Hematopoietic multipotent progenitor cell treated with erythropoietin and hydrocortisone succinate and interleukin-3 and kit ligand, for 15 days (in vitro differentiated cells): ENCODE measurements around the gene LRRC1.

Experiments used
- DNase-seq: peaks from one replicate; pipeline ENCODE4 v3.0.0-alpha.2; 2015; ENCODE audit warnings: low spot score

The LRRC1 gene

DNA sequence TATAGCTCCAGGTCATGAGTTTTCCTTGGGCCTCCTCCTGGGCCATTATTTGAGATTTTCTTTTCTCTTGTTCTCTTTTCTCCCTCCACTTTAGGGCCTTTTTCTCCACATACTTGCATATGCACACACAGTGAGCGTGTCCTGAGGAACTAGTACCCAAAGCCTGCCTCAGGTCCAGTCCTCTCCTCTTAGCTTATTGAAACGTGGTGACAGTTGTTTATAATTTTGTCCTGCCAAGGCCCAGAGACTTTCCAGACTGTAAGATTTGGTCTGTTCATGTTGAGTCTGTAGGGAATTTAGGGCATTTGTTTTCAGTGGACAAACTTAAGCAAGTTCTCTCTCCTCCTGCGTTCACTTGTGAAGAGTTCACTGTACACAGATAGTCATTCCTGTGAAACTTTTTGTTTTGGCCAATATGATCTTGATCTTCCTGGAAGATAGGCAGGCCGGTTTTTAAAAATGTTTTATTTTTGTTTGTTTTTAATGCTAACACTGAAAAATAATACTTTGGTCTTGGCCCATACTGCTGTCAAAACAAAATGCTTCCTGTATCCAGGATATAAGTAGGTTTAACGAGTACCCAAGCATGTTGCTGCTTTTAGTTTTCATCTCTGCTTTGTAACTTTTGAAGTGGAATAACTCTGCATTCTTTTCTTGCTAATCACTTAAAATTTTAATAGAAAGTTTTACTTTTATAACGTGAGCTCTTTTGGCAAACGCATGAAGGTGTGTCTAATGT, 20.7 kb downstream of the LRRC1 start:
- DNase-seq, result no peak

DNA sequence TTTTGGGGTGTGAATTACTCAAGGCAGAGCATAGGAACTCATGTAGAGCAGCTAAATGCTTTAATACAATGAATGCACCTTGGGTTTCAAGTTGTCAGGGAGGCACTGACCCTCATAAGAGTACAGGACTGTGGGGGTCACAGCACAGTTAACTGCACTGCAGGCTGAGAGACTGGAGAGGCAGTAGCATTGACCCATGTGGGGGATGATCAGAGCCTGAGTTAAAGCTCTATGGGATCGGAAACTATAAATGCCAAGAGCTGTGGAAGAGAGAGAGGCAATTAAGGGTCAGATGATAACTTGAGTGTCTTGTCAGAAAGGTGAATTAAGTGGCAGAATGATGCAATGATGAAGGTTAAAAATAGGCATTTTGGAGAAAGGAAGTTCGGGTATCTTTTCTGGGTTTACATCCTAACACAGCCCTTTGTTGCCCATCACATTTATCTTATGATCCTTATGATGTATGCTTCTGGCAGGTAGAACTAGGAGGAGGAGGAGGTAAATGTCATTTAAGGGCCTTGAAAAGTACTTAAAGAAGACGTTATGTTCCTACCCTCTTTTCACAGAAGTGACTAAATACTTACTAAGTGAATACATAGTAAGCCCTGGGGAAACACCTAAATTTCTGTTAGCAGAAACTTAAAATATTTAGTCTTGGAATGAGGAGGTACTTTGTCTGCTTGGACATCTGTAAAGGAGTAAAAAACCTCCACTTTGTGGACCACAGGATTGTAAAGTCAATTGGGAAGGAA, 24.2 kb downstream of the LRRC1 start:
- DNase-seq, result no peak

- DNase-seq, result no peak
Observed at GRCh38 chr6:53822401-53823125, 27.8 kb downstream of the LRRC1 start.

DNA sequence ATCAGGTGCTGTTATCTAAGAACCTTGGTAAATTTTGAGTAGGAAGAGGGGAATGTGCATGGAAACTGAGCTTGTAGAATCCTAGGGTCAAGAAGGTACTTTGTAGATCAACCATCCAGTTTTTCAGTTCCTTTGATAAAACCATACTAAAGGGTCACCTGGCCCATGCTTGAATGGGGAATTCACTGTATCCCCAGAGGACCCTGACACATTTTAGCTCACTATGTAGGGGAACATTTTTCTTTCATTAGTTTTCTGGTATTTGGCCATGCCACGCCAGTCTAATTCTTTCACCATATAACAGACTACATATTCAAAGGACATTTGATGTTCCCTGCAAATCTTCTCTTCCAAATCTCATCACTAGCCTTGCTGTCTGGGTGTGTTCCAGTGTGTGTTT, 29.9 kb downstream of the LRRC1 start:
- DNase-seq, result no peak

DNA sequence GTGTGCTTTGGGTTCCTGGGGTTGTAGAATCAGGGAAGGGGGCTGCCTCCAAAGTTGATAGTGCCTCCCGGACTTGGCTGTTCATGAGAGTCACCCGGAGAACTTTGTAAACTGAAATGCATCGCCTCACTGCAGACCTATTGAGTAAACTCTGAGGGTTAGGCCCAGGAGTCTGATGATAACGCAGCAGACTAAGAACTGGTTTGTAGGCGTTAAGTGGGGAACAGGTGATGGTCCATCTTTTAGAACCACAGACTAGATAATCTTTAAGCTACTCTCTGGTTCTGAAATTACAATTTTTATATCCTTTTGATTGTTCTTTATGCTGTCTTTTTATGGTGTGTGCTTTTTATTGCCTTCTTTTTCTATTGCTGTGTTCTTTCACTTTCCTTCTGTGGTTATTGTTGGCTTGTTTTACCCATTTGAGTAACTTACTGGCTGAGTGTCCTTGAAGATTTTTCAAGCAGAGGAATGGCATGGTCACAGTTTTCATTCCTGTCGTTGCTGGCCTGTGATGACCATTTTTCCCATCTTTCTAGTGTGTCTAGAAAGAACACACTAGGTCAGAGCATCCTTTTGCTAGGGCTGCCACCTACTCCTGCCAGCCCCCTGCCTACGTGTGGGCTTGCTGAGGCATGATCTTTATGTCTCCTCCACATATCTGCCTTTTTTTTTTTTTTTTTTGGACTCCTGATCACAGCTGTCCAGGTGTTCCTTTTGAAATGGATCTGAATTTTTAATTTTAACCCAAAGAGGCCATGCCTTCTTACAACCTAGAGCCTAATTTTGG, 30.9 kb downstream of the LRRC1 start:
- DNase-seq, result no peak

GRCh38 chr6:53827531-53827930, 32.7 kb downstream of the LRRC1 start:
- no peak for DNase-seq

DNA sequence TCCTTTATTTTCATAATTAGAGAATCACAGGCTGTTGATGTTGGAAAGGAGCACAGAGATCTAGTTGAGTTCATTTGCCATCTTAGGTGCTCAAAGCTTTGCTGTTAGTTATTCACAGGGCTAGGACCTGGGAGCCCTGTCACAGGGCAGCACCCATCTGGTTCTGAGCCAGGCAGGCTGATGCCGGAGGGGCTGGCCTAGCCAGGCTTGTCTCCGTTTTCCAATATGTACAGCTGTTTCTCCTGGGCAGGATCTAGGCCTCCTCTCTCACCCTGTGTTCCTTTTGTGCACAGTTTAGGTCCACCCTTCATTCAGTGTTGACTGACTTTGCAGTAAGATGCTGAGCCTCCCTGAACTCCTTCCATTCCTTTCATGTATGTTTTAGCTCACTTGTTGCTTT, 33.4 kb downstream of the LRRC1 start:
- no peak for DNase-seq

- no peak for DNase-seq
Observed at GRCh38 chr6:53828966-53829697, 34.3 kb downstream of the LRRC1 start.

DNA sequence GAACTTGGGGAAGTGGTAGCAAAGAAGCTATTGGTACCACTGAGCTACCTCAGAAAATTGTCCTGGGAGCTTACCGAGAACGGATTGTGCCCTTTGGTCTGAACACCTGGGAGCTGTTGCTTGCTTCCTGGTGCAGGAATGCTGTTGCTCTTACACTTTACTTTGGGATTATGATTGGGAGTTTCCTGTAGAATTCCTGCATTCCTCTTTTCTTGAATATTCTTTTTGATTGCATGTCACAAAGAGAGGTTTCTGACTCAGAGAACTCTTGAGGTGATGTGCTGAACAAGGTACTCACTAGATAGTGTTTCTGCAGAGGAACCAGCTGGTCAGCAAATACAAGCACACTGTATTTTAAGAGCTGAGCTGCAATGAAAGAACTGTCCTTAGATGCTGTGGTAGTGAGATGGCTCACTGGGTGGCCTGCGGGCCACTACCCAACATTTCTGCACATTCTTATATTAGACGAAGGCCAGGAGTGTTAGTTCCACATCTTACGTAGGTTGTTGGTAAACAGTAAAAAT, 35.0 kb downstream of the LRRC1 start:
- DNase-seq, result no peak

DNA sequence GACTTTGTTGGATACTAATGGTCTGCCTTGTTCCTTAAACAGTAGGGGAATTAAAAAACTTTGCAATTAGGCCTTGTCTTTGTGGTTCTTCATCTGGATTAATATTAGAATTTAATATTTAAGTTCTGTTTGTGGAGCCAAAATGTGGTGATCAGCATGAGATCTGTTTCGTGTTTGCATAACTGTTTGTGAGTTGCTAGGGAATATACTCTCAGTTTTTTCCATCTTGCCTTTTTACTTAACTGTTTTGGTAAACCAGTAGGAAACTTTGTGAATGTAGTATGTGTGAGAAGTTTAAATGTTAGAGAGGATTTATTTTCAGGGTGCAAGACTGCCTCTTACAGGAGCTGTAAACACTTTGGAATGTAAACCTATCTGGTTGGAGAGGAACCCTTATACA, 35.6 kb downstream of the LRRC1 start:
- no peak for DNase-seq

DNA sequence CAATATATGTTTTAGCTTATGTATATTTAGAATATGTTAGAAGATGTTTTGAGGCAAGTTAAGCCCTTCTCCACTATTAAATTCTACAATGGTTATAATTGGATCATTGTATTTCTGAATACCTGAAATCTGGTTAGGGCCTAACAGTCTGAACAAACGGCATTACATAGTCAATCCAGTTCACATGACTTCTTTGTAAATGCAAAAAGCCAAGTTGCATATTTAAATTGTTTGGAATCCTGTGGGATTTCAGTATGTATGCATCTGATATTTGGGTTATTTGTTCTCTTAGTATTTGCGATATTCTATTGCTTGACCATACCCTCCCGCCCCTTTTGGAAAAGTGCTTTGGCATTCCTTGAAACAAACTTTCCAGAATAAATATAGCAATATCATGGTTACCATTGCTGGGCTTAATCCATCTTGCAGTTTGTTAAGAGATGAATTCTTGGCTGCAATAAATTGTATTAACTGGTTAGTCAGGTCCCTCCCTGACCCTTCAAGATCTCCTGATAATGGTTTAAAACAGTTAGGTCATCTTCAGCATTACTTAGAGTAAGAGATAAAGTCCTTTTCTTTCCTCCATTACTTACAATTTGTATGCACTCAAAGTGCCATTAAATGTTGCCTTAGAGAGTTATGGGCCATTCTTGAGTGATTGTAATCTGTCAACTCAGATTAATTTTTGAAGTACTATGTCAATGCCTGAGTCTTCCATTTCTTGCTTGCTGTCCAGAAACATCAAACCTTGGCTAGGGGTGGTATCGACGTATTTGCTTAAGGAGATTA, 36.5 kb downstream of the LRRC1 start:
- DNase-seq, result no peak

DNA sequence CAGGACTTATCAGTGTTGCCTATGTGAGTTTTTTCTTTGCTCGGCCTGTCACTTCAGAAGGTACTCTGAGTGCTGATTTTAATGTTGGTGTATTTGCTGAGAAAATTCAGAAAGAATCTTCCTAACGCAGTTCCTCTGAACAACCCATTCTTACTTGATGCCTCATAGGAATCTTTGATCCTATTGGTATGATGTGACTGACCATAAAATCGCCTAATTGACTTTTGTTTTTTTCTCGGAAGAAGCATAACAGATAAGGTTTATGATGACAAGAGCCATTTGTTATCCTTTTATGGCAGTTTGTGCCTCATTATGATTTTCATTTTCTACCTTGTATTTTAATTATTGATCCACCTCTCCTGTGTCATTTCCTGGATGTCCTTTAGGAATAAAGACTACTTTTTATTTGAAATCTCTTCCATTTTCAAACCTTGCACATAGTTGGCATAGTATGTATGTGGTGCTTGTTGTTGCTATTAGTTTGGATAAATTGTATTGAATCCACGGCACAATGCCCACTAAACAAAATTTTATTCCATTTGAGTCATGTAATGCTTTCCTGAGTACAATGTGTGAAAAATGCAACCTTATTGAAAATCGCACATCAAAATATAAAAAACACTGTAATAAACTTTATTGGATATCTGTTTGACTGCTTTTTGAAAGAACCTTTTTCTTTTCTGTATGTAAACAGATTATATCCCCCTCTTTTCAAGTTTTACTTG, 37.3 kb downstream of the LRRC1 start:
- no peak for DNase-seq

DNA sequence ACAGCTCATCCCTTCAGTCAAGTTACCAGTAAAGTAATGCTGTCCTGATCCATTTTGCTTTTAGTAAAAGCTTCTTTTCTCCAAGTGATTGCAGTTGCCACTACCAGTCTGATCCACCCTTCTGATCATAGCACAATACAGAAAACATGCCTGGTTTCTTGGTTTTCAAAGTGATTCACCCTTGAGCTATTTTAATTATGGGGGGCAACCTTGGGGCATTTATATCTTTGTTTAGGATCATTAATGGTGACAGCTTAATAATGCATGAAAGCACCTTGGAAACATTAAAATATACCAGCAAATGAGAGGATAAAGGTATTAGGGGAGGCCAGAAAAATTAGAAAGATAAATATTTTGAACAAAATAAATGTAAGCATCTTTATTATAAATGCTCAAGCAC, 38.4 kb downstream of the LRRC1 start:
- no peak for DNase-seq

GRCh38 chr6:53834132-53834531, 39.3 kb downstream of the LRRC1 start:
- no peak for DNase-seq

DNA sequence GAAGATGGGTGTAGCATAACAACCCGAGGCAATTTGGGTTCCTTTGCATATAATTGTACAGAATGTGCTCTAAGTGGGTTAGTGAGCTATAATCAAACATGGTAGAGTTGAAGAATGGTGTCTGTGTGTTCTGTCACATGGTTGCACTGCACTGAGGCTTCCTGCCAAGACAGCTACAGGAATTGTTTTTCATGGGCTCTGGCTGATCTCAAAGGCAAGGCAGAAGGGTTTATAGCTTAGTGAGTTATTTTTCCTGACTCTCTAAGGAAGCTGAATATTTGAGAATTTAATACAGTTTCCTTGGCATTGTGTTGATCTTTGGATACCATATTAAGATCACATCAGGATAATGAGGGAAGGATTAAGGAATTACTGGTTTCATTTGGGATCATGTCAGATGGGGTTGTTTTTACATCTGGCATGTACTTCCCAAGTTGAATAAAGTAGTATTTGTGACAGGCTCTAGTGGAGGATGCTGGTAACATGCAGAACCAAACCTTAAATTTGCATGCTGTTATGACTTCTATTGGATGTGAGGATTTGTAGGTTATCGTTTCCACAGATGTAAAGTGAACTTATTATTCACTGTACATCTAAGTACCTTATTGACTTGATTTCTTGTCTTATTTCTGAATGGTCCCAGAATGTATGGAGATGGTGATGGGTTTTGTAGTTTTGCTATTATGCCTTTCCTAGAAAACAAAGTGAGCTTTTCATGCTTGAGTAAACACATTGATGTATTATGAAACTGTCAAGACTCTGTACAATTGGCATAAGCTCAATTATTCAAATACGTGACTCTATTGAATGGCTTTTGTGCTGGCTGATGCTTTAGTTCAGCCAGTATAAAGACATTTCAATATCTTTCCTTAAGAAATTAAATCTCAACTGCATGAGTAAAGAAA, 43.3 kb downstream of the LRRC1 start:
- DNase-seq, result no peak

DNA sequence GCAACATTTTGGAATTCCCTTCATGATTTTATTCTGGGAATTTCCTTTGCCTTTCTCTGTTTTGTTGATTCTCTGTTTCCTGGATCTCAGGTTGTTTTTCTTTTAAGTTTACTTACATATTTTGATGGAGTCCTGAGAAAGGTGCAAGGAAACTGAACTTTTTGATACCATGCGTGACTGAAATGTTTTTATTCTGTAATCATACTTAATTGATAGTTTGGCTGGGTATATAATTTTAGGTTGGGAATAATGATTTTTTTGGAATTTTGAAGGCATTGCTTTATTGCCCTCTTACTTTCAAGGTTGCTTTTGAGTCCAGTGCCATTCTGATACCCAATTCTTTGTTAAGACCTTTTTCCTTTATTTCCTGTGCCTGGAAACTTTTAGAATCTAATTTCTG, 45.2 kb downstream of the LRRC1 start:
- DNase-seq, result no peak

DNA sequence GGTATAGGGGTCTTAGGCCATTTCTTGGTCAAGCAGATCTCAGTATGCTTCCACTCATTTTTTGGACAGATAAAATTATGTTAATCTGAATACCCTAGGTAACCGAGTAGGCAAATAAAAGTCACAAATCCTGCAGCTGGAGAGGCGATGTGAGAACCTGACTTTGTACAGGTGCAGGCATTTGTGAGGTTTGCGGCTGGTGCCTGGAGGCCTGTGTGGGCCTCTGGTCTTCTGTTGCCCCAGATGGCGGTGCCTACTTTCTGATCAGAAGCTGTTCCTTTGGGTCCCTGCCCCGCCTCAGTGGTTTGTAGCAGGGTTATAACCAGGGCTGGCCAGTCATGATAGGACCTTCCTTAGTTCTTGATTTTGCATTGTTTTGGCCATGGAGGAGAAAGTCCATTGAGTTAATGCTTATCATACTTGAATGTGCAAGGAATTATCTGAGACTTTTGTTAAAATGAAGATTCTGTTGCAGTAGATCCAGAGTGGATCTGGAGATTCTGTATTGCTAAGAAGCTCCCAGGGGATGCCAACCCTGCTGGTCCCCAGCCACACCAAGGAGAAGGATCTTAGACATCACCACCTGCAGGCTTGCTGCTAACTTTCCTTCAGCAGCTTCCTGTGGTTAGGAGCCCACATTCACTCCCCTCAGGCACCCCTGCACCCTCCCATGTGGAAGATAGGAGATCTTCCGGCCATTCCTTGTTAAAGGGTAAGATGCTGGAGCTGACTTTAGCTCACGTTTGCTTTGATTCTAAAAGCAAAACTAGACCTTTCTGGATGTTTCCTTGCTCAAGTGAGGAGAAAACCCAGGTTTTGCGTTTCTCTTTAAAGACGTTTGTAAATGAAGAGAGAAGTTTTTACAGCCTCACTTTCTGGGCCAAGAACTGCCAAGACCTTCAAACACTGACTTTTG, 50.7 kb downstream of the LRRC1 start:
- DNase-seq, result no peak

DNA sequence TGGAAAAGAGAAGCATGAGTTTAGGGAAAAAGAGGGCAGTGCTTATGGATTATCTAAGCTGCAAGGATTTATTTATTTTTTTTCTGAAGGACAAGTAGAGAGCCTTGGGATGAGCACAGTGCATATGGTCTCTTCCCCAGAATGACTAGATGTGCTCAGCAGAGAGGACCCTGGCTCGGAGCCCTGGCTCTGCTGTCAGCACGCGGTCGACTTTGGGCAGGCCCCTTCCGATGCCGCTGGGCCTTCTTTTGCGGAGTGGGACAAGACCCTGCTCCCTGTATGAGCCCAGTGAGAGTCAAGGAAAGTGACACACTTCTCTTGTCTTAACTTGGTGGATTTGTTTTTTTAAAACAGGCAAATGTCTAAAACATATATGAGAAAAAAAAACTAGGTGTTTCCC, 51.4 kb downstream of the LRRC1 start:
- no peak for DNase-seq
